D721Med (cell line): ENCODE data around the gene NAXD.
"Not testable (repeated sequence)": the region's sequence is repeated elsewhere in the genome, so short reads cannot be mapped to it uniquely, and the experiment has no call there.

ENCODE experiments used
- DNase-seq: peaks from one replicate; pipeline ENCODE4 v3.0.0; 2011; ENCODE audit warnings: low spot score; ENCODE audit not compliant: insufficient read length
- FAIRE-seq: peaks from 2 replicates; lab custom pipeline; 2011; peaks lifted over from hg19 to GRCh38; lab: Jason Lieb, UNC
- TF ChIP-seq, protein P1 (sequence below): IDR thresholded peaks from 2 replicates; pipeline ENCODE4 v1.5.1; 2012; ENCODE audit warnings: mild to moderate bottlenecking, control low read depth; ENCODE audit not compliant: insufficient read depth; ENCODE audit errors: missing control alignments

The NAXD gene

DNA sequence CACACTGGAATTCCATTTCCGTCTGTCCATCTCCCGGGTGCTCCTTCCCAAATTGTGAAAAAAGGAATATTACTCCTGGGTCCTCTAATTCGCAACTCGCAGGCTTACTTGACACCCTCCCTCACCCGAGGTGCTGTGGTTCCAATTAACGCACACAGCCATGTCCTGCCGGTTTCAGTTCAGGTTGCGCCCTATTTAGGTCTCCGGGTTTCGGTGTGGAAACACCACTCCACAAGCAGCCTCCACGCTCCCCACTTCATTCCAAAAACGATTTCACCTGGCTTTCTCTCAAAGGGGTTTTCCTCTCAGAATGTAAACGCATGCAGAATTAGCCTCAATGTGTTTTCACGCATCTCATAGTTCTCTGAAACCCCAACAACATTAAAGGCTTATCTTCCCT is 37.9 kb downstream of the NAXD start:
- no peak for DNase-seq
- no peak for FAIRE-seq
- TF ChIP-seq, protein P1, sequence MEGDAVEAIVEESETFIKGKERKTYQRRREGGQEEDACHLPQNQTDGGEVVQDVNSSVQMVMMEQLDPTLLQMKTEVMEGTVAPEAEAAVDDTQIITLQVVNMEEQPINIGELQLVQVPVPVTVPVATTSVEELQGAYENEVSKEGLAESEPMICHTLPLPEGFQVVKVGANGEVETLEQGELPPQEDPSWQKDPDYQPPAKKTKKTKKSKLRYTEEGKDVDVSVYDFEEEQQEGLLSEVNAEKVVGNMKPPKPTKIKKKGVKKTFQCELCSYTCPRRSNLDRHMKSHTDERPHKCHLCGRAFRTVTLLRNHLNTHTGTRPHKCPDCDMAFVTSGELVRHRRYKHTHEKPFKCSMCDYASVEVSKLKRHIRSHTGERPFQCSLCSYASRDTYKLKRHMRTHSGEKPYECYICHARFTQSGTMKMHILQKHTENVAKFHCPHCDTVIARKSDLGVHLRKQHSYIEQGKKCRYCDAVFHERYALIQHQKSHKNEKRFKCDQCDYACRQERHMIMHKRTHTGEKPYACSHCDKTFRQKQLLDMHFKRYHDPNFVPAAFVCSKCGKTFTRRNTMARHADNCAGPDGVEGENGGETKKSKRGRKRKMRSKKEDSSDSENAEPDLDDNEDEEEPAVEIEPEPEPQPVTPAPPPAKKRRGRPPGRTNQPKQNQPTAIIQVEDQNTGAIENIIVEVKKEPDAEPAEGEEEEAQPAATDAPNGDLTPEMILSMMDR: no peak

DNA sequence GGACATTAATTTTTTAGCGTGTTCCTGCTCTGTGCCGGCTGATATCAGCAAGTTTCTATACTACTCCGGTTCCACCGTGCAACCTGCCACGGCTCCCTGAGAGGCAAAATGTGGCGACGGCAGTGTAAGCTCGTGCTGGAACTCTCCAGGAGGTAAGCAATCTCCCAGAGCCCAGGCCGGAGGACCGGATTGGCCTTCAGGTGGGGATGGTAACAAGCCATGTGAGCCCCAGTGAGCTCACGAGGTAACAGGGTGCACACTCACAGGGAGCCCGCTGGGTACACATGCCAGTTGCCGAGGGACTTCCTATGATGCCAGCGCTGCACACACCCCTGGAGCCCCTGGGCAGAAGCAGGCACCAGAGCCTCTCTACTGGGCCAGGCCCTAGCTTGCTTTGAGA is 38.5 kb downstream of the NAXD start:
- TF ChIP-seq, protein P1: no peak
- FAIRE-seq: no peak
- no peak for DNase-seq

DNA sequence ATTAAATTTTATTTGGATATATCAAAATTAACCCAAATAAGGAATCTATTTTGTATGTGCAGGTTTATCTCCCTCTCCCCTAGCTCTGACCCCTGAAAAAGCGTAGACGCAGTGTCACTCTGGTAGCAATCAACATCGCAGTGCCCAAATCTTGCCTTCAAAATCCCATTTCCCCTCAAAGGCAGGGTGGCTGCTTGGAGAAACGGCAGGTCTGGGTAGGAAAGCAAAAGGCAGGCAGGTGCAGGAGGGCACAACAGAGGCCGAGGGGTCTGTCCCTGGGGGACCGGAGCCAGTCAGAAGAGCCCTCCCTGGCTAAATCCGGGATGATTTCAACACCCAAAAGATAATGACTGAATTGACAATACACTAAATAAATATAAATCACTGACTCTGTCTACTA is 41.9 kb downstream of the NAXD start:
- FAIRE-seq: no peak
- DNase-seq: no peak
- TF ChIP-seq, protein P1: no peak

DNA sequence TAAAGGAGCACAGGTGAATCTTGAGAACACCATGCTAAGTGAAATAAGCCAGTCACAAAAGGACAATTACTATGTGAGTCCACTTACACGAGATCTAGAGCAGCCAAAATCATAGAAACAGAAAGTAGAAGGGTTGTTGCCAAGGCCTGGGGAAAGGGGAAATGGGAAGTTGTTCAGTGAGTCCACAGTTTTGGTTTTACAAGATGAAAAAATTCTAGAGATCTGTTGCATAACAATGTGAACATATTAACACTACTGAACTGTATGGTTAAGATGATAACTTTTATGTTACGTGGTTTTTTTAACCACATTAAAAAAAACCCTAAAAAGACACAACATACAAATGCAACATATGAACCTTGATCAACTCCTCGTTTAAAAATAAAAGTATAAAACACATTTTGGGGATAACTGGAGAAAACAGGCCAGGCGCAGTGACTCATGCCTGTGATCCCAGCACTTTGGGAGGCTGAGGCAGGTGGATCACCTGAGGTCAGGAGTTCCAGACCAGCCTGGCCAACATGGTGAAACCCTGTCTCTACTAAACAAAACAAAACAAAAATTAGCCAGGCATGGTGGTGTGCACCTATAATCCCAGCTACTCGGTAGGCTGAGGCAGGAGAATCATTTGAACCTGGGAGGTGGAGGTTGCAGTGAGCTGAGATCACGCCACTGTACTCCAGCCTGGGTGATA is 43.0 kb downstream of the NAXD start:
- DNase-seq, FAIRE-seq: not testable (repeated sequence)

DNA sequence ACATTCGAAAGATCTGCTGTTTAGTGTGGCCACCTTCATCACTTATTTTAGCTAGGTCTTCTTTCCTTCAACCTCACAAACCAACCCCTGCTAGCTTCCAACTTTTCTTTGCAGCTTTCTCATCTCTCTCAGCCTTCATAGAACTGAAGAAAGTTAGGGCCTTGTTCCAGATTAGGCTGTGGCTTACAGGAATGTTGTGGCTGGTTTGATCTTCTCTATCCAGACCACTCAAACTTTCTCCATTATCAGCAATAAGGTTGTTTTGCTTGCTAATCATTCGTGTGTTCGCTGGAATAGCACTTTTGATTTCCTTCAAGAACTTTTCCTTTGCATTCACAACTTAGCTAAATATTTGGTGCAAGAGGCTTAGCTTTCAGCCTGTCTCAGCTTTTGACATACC is 45.9 kb downstream of the NAXD start:
- TF ChIP-seq, protein P1: no peak
- no peak for FAIRE-seq
- no peak for DNase-seq

DNA sequence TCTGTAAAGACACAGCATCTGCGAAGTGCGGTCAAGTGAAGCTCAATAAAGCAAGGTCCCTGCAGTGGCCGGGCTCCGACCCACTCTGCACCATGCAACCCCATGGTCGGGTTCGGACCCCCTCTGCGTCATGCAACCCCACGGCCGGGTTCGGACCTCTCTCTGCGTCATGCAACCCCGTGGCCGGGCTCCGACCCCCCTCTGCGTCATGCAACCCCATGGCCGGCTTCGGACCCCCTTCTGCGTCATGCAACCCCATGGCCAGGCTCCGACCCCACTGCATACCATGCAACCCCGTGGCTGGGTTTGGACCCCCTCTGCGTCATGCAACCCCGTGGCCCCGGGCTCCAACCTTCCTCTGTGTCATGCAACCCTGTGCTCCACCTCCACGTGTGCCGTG is 46.7 kb downstream of the NAXD start:
- FAIRE-seq (no peak), DNase-seq (no peak)
- TF ChIP-seq, protein P1: no peak

DNA sequence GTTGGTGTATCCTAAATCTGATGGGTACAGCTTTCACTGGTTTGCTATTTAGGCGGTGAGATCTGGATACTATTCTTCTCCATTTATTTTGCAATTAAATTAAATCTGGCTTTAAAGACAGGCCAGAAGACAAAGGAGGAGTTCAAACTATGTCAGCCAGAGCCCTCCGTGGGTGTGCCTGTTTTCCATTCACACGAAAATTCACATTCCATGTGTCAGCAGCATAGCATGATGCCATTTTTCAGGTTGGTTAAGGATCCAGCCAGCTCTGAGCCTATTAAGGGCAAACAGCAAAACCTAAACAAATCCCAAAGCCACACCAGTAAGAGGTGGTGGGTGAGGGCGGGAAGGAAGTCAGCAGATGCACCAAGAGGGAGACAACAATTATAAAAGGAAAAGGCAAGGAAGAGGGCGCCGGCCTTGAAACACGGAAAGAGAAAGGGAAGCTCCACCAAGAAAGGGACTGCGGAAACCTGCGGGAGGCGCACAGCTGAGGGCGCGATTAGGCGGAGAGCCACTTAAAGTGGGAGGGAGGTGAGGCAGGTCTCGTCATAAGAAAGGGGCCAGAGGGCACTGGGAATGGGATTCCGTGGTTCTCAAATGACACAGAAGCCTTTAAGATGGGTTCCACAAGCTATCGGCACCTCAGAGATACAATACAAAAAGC is 47.6 kb downstream of the NAXD start:
- TF ChIP-seq, protein P1: no peak
- FAIRE-seq (no peak), DNase-seq (no peak)
